ENCODE measurements around the gene REXO1. TPM values are rescaled to one million over a fixed set of nuclear protein-coding genes. Genes with fewer than 3 reads are reported as not detected.

The REXO1 gene
- total RNA-seq, 1 experiment from 2014 or later = 52.2 TPM

DNA sequence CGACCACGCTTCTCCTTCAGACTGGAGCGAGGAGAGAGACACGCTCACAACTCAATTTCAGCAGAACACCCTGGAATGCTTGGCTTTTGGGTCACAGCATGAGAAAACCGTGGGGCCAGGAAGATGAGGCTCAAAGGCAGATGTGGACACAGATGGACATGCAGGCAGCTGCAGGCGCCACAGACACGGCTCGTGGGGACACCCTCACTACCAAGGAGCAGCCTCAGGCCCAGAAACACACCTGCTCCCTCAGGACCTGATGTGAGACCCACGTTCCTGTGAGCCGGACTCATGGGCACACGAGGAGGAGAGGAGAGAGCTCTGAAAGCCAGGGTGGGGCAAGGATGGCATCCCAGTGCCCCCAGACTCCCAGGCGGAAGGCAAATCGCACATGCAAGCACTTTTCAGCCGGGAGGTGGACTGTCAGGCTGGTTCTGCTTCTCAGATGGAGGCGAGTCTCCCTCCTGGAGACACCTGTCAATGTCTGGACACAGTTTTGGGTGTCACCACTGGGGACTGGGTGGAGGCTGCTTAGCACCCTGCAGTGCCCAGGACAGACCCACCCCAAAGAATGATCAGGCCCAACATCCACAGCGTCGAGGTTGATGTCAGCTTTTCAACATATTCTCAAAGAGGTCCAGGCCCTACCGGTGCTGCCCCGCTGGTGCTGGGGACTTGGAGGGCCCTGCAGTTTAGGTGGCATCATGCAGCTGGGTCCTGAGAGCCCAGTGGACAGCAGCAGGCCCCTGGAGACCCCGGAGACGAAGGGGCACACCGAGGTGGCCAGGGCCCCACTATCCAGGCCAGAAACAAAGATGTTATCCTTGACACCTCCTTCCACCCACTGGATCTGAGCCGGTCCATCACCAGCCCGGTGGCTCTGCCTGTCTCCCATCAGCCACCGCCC, 34.8 kb upstream of the REXO1 start:
- POLR2A ChIA-PET = no interaction called here

More for the DNA sequence above, 34.8 kb upstream of the REXO1 start:
- Histone ChIP-seq H3K27me3 (ENCODE audit: insufficient read depth, low read length) (no peaks in the 10 kb centered on the region), H3K36me3 (ENCODE audit: control insufficient read depth in 1 of 2, insufficient read depth in 2 of 2, low read length in 2 of 2) (no peaks in the 10 kb centered on the region), H2AFZ (ENCODE audit: low read depth, low read length, poor library complexity, severe bottlenecking) (no peak overlapping the region), H4K20me1 (ENCODE audit: insufficient read depth) (no peaks in the 10 kb centered on the region), H3K9me3 (ENCODE audit: control insufficient read depth in 1 of 2, insufficient read depth in 1 of 2, low read depth in 1 of 2, low read length in 2 of 2) (no peaks in the 10 kb centered on the region), H3K9me2 (ENCODE audit: insufficient read depth) (no peaks in the 10 kb centered on the region), H3K4me2 (ENCODE audit: low read length) (peak overlapping the region; percentile 94), H3K27ac (ENCODE audit: low read depth, low read length) (no peak overlapping the region), H3K9ac (ENCODE audit: low read length) (peak overlapping the region; percentile 94), H3K4me3 (replicated peaks in 1 of 2; ENCODE audit: low read depth in 1 of 2, low read length in 2 of 2) (no peak overlapping the region; a peak in 1 of 4 replicates), H3K4me1 (ENCODE audit: control insufficient read depth in 1 of 2, insufficient read depth in 2 of 2, low read length in 2 of 2) (peaks cover 10 to 30% of the 10 kb centered on the region in 2 experiments; a peak in 3 of 4 replicates), H3K79me2 (ENCODE audit: insufficient read depth, low read length) (peaks cover 44% of the 10 kb centered on the region)
- RAD21 ChIA-PET (ENCODE audit: low non-redundant PET in 1 of 2, low total read pairs in 2 of 2, uncharacterized antibody in 2 of 2, unreplicated experiment in 2 of 2) = no interaction called here
- DNase-seq (ENCODE audit: low read depth, low spot score) = no peak
- TF ChIP-seq POLR2A (IDR thresholded peaks at IDR 0.05; ENCODE audit: borderline replicate concordance, extremely low read depth, insufficient read depth, insufficient read length) (no peak), SRF (IDR thresholded peaks at IDR 0.05; ENCODE audit: low read depth) (no peak), ELF1 (IDR thresholded peaks at IDR 0.05; ENCODE audit: borderline replicate concordance, low read depth) (no peak), CBX3 (IDR thresholded peaks at IDR 0.05; ENCODE audit: low read depth) (no peak), ZFX (IDR thresholded peaks at IDR 0.05) (no peak), TCF7L2 (IDR thresholded peaks at IDR 0.05; ENCODE audit: borderline replicate concordance, extremely low read depth, insufficient read depth, insufficient read length) (no peak), SIN3A (IDR thresholded peaks at IDR 0.05; ENCODE audit: low read depth) (no peak), RAD21 (IDR thresholded peaks at IDR 0.05; ENCODE audit: low read depth) (no peak), EZH2phosphoT487 (IDR thresholded peaks at IDR 0.05; ENCODE audit: borderline replicate concordance) (no peak), YY1 (IDR thresholded peaks at IDR 0.05; ENCODE audit: extremely low read depth, insufficient replicate concordance, low read depth, low read length) (no peak)
- TF ChIP-seq, protein P1, sequence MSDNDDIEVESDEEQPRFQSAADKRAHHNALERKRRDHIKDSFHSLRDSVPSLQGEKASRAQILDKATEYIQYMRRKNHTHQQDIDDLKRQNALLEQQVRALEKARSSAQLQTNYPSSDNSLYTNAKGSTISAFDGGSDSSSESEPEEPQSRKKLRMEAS (IDR thresholded peaks at IDR 0.05) = no peak
- TF ChIP-seq, protein P2, sequence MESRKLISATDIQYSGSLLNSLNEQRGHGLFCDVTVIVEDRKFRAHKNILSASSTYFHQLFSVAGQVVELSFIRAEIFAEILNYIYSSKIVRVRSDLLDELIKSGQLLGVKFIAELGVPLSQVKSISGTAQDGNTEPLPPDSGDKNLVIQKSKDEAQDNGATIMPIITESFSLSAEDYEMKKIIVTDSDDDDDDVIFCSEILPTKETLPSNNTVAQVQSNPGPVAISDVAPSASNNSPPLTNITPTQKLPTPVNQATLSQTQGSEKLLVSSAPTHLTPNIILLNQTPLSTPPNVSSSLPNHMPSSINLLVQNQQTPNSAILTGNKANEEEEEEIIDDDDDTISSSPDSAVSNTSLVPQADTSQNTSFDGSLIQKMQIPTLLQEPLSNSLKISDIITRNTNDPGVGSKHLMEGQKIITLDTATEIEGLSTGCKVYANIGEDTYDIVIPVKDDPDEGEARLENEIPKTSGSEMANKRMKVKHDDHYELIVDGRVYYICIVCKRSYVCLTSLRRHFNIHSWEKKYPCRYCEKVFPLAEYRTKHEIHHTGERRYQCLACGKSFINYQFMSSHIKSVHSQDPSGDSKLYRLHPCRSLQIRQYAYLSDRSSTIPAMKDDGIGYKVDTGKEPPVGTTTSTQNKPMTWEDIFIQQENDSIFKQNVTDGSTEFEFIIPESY (IDR thresholded peaks at IDR 0.05; ENCODE audit: extremely low read depth, insufficient replicate concordance, low read length) = no peak
- intact Hi-C loops (cut with micrococcal nuclease) = no loop called here
- no peak for ATAC-seq
- no TSS peak for BruUV-seq (replicated peaks)
- CTCF ChIA-PET = no interaction called here
